Fibroblast of villous mesenchyme (primary cell): ENCODE data around the gene ATP5PB. TPM values are rescaled to one million over a fixed set of nuclear protein-coding genes. Genes with fewer than 3 reads are reported as not detected.

Experiments used
- DNase-seq: peaks from one replicate; pipeline ENCODE4 v3.0.0-alpha.2; 2010; ENCODE audit warnings: low read depth
- H3K4me3 ChIP-seq: 2 replicates; pipeline ENCODE4 v1.5.1; 2011; ENCODE audit warnings: low read depth, mild to moderate bottlenecking, low read length
- CTCF ChIP-seq: IDR thresholded peaks from 2 replicates; pipeline ENCODE4 v1.5.1; 2012; ENCODE audit warnings: low read depth, mild to moderate bottlenecking, low read length; ENCODE audit not compliant: insufficient read depth
- total RNA-seq: library from RNA; depleted of rRNA; stranded (reverse); fragments of >200 nt; gene quantifications from 2 replicates; pipeline ENCODE4 v1.2.3, GENCODE V29; 2012

Gene ATP5PB
- total RNA-seq, 1 donor: 286 TPM

- peak; percentile 54 for DNase-seq
- TF ChIP-seq CTCF: no peak
- H3K4me3 ChIP-seq: no peak overlapping the region
Measured at GRCh38 chr1:111412839-111413238, 36.4 kb upstream of the ATP5PB start.

- no peak overlapping the region for H3K4me3 ChIP-seq
- TF ChIP-seq CTCF: no peak
- no peak for DNase-seq
Measured at GRCh38 chr1:111414756-111415155, 34.5 kb upstream of the ATP5PB start.

GRCh38 chr1:111415461-111415860, 33.8 kb upstream of the ATP5PB start:
- TF ChIP-seq CTCF: no peak
- no peak for DNase-seq
- H3K4me3 ChIP-seq: no peak overlapping the region

GRCh38 chr1:111417755-111418154, 31.5 kb upstream of the ATP5PB start:
- peak; percentile 90 for DNase-seq
- TF ChIP-seq CTCF: no peak

GRCh38 chr1:111419037-111419436, 30.2 kb upstream of the ATP5PB start:
- DNase-seq: no peak
- no peak for TF ChIP-seq CTCF
- no peak overlapping the region for H3K4me3 ChIP-seq

More at GRCh38 chr1:111417755-111418154, 31.5 kb upstream of the ATP5PB start:
- no peak overlapping the region for H3K4me3 ChIP-seq

GRCh38 chr1:111420377-111420776, 28.9 kb upstream of the ATP5PB start:
- TF ChIP-seq CTCF: no peak
- DNase-seq: no peak
- H3K4me3 ChIP-seq: no peak overlapping the region

GRCh38 chr1:111422546-111423391, 26.5 kb upstream of the ATP5PB start:
- no peak overlapping the region for H3K4me3 ChIP-seq
- no peak for DNase-seq
- no peak for TF ChIP-seq CTCF
